GM18868 (cell line): ENCODE measurements around the gene KLF2.
"Not testable (repeated sequence)": the region's sequence is repeated elsewhere in the genome, so short reads cannot be mapped to it uniquely, and the experiment has no call there.

Experiments used
- ATAC-seq: cut with Tn5 transposase; IDR thresholded peaks from one replicate; pipeline ENCODE4 v1.9.1; 2021; ENCODE audit warnings: mild to moderate bottlenecking, moderate library complexity; ENCODE audit not compliant: unreplicated experiment

KLF2 gene

GRCh38 chr19:16324384-16325160 lies at the start of gene KLF2:
Gene KLF2, plus strand, starts transcription at chr19:16324826. Its CDS starts 98 bp downstream, at chr19:16324924.
- peak; percentile 49 for ATAC-seq

- ATAC-seq, result no peak
Observed at GRCh38 chr19:16280306-16280705, 44.3 kb upstream of the KLF2 start.

GRCh38 chr19:16281743-16282142 lies 42.9 kb upstream of the KLF2 start:
- ATAC-seq, result no peak

GRCh38 chr19:16283210-16284061 lies 41.2 kb upstream of the KLF2 start:
- ATAC-seq, result no peak

GRCh38 chr19:16284505-16284904 lies 40.1 kb upstream of the KLF2 start:
- no peak for ATAC-seq

- ATAC-seq, result not testable (repeated sequence)
Observed at GRCh38 chr19:16285079-16285478, 39.5 kb upstream of the KLF2 start.

GRCh38 chr19:16285769-16286498 lies 38.7 kb upstream of the KLF2 start:
- no peak for ATAC-seq

- no peak for ATAC-seq
Observed at GRCh38 chr19:16288544-16288943, 36.1 kb upstream of the KLF2 start.

GRCh38 chr19:16289594-16289993 lies 35.0 kb upstream of the KLF2 start:
- ATAC-seq, result no peak

GRCh38 chr19:16290692-16291091 lies 33.9 kb upstream of the KLF2 start:
- ATAC-seq, result no peak

GRCh38 chr19:16293118-16294091 lies 31.2 kb upstream of the KLF2 start:
- no peak for ATAC-seq

- no peak for ATAC-seq
Observed at GRCh38 chr19:16295057-16295456, 29.6 kb upstream of the KLF2 start.

- no peak for ATAC-seq
Observed at GRCh38 chr19:16296713-16297112, 27.9 kb upstream of the KLF2 start.

GRCh38 chr19:16297575-16298178 lies 26.9 kb upstream of the KLF2 start:
- ATAC-seq, result no peak

GRCh38 chr19:16298334-16298733 lies 26.3 kb upstream of the KLF2 start:
- ATAC-seq, result no peak

- no peak for ATAC-seq
Observed at GRCh38 chr19:16301999-16302694, 22.5 kb upstream of the KLF2 start.

- no peak for ATAC-seq
Observed at GRCh38 chr19:16303755-16304154, 20.9 kb upstream of the KLF2 start.

GRCh38 chr19:16304511-16304910 lies 20.1 kb upstream of the KLF2 start:
- ATAC-seq, result not testable (repeated sequence)

- not testable (repeated sequence) for ATAC-seq
Observed at GRCh38 chr19:16305060-16305459, 19.6 kb upstream of the KLF2 start.
